Measurements from ENCODE around the gene CMPK2. TPM values are rescaled to one million over a fixed set of nuclear protein-coding genes. Genes with fewer than 3 reads are reported as not detected.

CMPK2 gene
- total and polyA plus RNA-seq, 7 donors: 1.8 to 26.1 (median 9.3) TPM

- Histone ChIP-seq H3K27ac (no peak overlapping the region), H3K4me1 (no peaks in the 10 kb centered on the region), H3K4me3 (no peak overlapping the region), H3K27me3 (no peaks in the 10 kb centered on the region), H3K9me3 (peaks cover 0 to 5% (median 2%) of the 10 kb centered on the region in 4 donors), H3K36me3 (no peaks in the 10 kb centered on the region)
- intact Hi-C loops (cut with DNase I): no loop called here
- TF ChIP-seq POLR2A (IDR thresholded peaks at IDR 0.05) (no peak), EP300 (IDR thresholded peaks at IDR 0.05) (no peak), POLR2AphosphoS5 (IDR thresholded peaks at IDR 0.05) (no peak), CTCF (IDR thresholded peaks at IDR 0.05) (no peak)
- DNase-seq: no peak
Measured at GRCh38 chr2:6834163-6834562, 31.5 kb downstream of the CMPK2 start.

GRCh38 chr2:6833300-6833604, 32.5 kb downstream of the CMPK2 start:
- WGBS, 2 donors: 93 to 94% methylated on average over 2 of the region's 2 CpGs
- Histone ChIP-seq H3K9me3 (peaks cover 0 to 5% (median 2%) of the 10 kb centered on the region in 4 donors), H3K27me3 (no peaks in the 10 kb centered on the region), H3K4me3 (no peak overlapping the region), H3K36me3 (no peaks in the 10 kb centered on the region), H3K27ac (no peak overlapping the region), H3K4me1 (peaks cover 0 to under 1% (median 0%) of the 10 kb centered on the region in 4 donors)
- DNase-seq: no peak
- TF ChIP-seq EP300 (IDR thresholded peaks at IDR 0.05): no peak
- TF ChIP-seq POLR2AphosphoS5 (IDR thresholded peaks at IDR 0.05): no peak
- no peak for TF ChIP-seq CTCF (IDR thresholded peaks at IDR 0.05)
- TF ChIP-seq POLR2A (IDR thresholded peaks at IDR 0.05): no peak
- intact Hi-C loops (cut with DNase I): no loop called here

GRCh38 chr2:6832596-6833299, 33.0 kb downstream of the CMPK2 start:
- no peak for TF ChIP-seq POLR2AphosphoS5 (IDR thresholded peaks at IDR 0.05)
- TF ChIP-seq EP300 (IDR thresholded peaks at IDR 0.05): no peak
- no peak for TF ChIP-seq CTCF (IDR thresholded peaks at IDR 0.05)
- no peak for TF ChIP-seq POLR2A (IDR thresholded peaks at IDR 0.05)
- no peaks in the 10 kb centered on the region for H3K36me3 ChIP-seq
- no peaks in the 10 kb centered on the region for H3K27me3 ChIP-seq
- peaks cover 0 to 5% (median 2%) of the 10 kb centered on the region in 4 donors for H3K9me3 ChIP-seq
- WGBS, 2 donors: 63 to 74% methylated on average over 2 of the region's 2 CpGs
- H3K27ac ChIP-seq: no peak overlapping the region
- intact Hi-C loops (cut with DNase I): no loop called here
- DNase-seq: no peak
- H3K4me1 ChIP-seq: peaks cover 0 to 6% (median 2%) of the 10 kb centered on the region in 4 donors
- H3K4me3 ChIP-seq: no peak overlapping the region

- intact Hi-C loops (cut with DNase I): no loop called here
- WGBS, 2 donors: 75% methylated on average over 1 of the region's 1 CpG
- TF ChIP-seq POLR2AphosphoS5 (IDR thresholded peaks at IDR 0.05) (no peak), CTCF (IDR thresholded peaks at IDR 0.05) (no peak), EP300 (IDR thresholded peaks at IDR 0.05) (no peak), POLR2A (IDR thresholded peaks at IDR 0.05) (no peak)
Measured at GRCh38 chr2:6831229-6831628, 34.5 kb downstream of the CMPK2 start.

GRCh38 chr2:6828299-6828584, 37.5 kb downstream of the CMPK2 start:
- 3 to 16% methylated on average over 2 of the region's 2 CpGs for WGBS, 2 donors
- DNase-seq: no peak
- H3K9me3 ChIP-seq: peaks cover 0 to 5% (median 0%) of the 10 kb centered on the region in 4 donors
- no peaks in the 10 kb centered on the region for H3K27me3 ChIP-seq
- H3K4me1 ChIP-seq: peaks cover 0 to 24% (median 10%) of the 10 kb centered on the region in 4 donors
- peak overlapping the region in 1 of 4 donors; percentile 30 for H3K27ac ChIP-seq
- intact Hi-C loops (cut with DNase I): no loop called here
- no peaks in the 10 kb centered on the region for H3K36me3 ChIP-seq
- TF ChIP-seq POLR2AphosphoS5 (IDR thresholded peaks at IDR 0.05) (no peak), CTCF (IDR thresholded peaks at IDR 0.05) (peak in 2 of 4 experiments; percentile 14 to 41), POLR2A (IDR thresholded peaks at IDR 0.05) (no peak), EP300 (IDR thresholded peaks at IDR 0.05) (no peak)
- H3K4me3 ChIP-seq: no peak overlapping the region

More at GRCh38 chr2:6831229-6831628, 34.5 kb downstream of the CMPK2 start:
- peaks cover 0 to 5% (median 2%) of the 10 kb centered on the region in 4 donors for H3K9me3 ChIP-seq
- H3K4me3 ChIP-seq: no peak overlapping the region
- H3K36me3 ChIP-seq: no peaks in the 10 kb centered on the region
- no peak overlapping the region for H3K27ac ChIP-seq
- DNase-seq: no peak
- no peaks in the 10 kb centered on the region for H3K27me3 ChIP-seq
- H3K4me1 ChIP-seq: peaks cover 0 to 11% (median 5%) of the 10 kb centered on the region in 4 donors

Data from sigmoid colon (tissue), 7 donors.